Measurements from ENCODE around the gene FAM83F.
A peak's percentile ranks its signal among the peaks of the same experiment; 100 is the strongest.

The FAM83F gene

DNA sequence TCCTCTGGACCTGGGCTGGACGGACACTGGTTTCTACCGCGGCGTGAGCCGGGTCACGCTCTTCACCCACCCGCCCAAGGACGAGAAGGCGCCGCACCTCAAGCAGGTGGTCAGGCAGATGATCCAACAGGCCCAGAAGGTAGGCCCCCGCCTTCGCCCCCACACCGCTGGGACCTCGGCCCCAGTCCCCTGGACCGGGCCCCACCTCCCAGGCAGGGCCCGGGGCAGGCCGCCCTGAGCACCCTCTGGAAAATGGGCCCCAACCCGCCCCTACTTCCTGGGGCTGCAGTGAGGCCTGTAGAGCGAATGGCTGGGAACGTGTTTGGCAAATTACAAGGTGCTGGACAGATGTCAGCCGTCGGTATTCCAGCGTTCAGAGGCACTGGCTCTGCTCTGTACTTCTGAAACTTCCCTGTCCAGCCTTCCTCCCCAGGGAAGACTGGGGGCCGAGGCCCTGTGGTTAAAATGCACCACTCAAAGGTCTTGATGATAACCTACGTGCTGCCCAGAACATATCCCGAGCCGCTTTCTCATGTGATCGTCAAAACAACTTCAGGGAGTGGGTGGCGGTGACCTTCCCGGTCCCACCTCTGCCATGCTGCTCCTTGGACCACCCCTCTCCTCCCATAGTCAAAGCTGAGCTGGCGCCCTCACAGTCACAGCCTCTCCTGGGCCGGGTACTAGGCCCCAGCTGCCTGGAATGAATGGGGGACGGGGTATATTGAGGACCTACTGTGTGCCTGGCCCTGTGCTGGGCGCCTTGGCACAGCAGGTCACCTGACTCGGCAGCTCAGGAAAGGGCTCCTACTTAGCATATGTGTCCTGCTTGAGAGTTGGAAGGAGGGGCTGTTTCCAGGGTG is 869 bp downstream of the FAM83F start:
- DNase-seq = peak; percentile 6

DNA sequence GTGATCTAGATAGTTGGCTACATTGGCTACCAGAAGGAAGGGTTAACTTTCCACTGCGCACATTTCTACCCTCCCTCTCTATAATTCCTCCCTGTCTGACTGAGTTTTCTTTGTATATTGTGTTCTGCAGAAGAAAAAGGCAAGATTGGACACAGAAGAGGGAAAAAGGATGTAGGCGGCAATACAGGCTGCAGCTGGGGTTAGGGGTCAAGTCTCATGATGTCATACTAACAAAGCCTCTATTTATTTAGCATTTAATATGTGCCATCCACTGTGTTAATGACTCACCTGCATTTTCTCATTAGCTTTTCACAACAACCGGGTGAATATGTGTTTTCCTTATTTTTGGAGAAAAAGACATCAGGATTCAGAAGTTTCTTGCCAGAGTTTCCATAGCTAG is 2.0 kb downstream of the FAM83F start:
- no peak for DNase-seq

GRCh38 chr22:39997421-39997820 is 2.7 kb downstream of the FAM83F start:
- no peak for DNase-seq

- peak; percentile 48 for DNase-seq
Measured at GRCh38 chr22:39997939-39998726, 3.4 kb downstream of the FAM83F start.

DNA sequence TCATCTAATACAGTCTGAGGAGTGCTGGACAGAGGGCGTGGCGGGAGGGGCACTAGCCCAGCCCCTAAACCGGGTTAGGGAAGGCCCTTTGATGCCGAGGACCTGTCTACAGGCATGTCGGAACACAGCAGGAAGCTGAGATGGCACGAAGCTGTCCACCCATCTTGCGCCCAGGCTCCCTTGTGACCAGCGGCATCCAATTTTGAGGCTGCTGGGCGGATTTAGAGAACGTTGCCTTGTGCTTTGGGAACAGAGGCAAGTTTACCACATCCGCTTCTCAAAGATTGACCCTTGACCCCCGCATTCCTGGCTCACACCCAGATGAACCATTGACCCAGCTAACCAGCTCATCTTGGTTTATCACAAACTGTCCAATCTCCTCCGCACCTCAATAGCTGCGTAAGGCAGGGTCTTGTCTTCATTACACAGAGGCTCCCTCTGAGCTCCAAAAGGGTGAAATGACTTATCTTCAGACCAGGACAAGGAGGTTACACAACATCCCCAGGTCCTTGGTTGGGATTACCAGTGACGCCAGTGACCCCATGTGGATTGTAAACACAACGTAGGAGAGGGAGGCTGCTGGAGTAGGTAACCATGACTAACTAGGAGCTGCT is 4.5 kb downstream of the FAM83F start:
- no peak for DNase-seq

DNA sequence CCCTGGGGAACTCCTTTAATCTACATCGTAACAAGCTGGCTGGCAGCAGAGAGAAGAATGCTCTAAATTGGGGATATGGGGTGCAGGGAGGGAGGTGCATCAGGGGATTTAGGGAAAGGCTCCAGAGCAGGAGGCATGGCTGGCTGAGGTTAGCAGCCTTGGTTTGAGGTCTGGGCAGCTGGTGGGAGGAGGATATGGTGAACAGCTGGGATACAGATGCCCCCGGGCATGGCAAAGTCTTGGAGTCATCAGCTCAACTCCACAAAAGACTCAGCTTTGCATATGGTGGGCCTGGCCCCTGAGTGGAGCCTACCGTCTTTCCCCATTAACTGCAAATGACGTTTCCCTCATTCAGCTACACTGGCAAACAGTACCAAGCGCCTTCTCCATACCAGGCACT is 5.4 kb downstream of the FAM83F start:
- DNase-seq = peak; percentile 18

GRCh38 chr22:40001106-40001505 is 6.4 kb downstream of the FAM83F start:
- DNase-seq = no peak

DNA sequence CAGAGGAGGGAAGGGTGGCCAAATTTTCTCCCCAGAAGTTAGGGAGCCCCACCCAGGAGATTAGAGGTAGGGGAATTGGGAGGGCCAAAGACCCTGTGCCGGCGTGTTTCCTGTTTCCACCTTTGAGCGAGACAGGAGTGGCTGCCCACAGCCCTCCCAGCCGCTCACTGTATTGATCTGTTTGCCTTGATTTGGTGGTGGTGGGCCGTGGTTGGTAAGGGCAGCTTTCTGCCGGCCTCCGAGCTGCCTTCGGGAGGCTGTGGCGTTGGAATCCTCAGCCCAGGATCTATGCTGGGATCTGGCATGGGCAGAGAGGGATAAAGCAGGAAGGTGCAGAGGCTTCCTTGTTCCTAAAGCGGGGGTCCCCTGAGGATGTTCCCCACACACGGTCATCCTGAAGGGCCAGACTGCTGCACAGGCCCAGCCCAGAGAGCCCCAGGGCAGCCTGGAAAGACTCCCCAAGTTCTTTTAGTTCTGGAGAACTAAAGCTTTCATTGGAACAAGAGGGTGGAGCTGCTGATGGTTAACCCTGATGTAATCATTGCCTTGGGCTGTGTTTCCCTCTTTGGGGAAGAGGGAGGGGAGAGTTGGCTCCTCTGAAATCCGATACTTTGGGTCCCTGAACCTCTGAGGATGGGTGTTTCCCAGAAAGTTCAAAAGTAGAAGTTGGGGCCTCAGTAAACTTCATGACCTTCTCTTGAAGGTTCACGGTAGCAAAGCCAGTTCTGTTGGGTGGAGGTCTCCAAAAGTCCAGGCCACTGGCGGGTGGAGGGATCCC is 7.2 kb downstream of the FAM83F start:
- DNase-seq = no peak

DNA sequence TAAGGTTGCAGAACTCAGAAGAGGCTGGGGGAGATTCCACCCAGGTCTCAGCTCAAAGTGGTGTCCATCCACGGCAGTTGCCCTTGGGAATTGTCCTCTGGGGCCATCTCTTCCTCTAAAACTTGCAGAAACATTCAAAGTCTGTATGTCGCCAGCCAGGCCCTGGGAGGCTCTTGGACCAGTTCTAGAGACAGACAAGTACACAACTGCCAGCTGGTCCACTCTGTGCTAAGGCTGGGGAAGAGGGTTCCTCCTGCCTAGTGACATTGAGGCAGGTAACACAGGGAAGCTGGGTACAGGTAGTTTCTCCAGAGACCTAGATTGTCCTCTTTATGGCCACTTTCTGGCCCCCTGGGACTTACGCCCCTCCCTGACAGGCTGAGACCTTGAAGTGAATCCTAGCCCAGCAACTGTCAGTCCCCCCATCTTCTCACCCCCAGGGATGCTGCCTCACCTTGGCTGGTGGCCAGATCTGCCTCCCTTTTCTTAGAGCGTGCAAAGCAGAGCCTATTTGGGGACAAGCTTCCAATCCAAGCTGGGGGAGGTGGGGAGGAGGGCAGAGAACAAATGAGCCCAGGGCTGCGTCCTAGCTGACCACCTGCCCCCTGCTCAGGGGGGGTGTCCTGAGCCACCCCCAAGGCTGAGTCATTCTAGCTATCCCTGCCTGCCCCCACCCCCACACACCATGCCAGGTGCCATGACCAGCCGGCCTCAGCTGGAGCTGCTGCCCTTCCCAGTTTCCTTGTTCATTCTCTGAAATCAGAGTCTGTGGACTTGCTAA is 8.4 kb downstream of the FAM83F start:
- peak; percentile 46 for DNase-seq

DNA sequence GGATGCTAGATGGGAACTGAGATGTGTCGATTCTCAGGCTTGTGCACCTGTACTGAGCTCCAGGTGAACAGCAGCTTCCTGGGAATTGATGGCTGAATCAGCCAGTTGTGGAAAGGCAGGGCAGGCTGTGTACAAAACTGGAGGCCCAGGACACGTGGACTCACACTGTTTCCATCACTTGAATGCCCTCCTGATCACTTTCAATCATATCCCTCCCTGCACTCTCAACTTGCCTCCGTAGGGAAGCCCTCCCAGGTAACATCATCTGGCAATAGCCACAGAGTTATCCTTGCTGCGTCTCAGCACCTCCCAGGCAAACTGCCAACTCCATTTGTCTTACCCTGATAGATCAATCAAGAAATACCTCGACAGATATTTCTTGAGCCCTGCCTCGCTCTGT is 10.1 kb downstream of the FAM83F start:
- DNase-seq = peak; percentile 85

DNA sequence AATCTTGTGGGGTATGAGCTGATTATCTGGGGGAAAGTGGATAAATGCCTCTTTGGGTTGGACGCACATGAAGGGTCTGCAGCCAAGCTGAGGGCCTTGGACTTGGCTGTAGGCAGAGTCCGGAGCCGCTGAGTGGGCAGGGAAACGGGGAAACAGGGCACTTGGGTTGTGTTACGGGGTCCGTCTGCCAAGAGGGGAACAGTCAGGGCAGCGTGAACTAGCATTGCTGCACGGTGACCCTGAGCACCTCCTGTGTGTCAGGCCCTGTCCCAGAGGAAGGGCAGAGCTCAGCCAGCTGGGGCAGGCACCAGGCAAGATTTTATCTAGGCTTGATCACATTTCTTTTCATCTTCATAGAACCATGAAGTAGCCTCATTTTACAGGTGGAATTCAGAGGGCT is 11.9 kb downstream of the FAM83F start:
- peak; percentile 43 for DNase-seq

DNA sequence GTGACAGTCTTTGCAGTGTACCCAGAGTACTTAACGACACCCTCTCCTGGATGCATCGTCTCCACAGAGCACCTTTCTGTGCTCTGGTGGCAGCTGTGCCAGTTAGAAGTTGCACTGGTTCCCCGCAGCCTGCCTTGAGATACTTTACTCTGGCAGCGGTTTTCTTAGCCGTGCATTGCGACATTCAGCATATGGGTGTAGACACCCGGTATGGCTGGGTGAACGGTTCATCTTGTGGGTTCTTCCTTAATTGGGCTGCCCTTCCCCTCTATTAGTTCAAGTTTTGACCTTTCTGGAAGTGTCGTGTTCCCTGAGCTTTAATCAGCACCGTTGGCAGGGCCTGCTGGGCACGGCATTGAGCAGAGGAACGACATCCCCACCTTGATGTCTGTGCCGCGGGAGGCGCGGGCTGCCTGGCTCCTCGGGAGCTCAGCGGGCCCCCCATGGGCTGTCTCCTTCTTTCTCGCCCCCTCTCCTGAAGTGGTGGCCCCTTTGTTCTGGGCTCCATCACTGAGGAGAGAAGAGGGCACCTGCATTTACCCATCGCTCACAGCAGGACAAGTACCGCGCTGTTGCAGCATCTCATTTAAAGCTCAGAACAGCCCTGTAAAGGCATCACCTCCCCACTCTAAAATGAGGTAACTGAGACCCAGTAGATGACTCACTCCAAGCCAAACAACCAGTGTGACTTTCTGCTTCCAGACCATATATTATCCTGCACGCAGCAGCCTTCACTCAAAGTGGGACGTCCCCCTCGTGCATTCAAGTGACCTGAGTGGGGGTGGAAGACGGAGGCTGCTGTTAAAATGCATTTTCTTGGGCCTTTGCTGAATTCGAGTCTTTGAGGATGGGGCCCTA is 13.3 kb downstream of the FAM83F start:
- DNase-seq = peak; percentile 34

DNA sequence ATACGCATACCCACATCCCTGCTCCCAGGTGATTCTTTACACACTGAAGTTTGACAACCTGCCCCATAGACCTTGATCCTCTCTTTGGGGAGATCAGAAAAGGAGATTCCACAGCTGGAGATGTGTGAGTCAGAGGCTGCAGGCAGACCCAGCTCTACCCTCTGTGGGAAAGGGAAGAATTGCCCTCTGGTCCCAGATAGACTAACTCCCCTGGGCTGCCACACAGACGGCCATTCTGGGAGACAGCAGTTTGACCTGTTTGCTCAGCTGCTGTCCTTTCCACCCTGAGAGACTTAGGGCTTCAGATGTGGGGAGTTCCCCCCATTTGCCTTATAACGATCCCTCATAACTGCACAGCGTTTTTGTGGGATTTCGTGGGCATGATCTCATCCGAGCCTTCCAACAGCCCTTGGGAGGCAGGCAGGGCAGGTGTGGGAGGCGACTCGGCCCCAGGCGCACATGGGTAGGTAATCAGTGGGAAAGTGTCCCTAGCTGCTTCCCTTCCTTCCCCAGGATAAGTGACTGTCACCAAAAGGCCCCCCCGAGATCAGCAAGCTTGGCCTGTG is 14.1 kb downstream of the FAM83F start:
- no peak for DNase-seq

DNA sequence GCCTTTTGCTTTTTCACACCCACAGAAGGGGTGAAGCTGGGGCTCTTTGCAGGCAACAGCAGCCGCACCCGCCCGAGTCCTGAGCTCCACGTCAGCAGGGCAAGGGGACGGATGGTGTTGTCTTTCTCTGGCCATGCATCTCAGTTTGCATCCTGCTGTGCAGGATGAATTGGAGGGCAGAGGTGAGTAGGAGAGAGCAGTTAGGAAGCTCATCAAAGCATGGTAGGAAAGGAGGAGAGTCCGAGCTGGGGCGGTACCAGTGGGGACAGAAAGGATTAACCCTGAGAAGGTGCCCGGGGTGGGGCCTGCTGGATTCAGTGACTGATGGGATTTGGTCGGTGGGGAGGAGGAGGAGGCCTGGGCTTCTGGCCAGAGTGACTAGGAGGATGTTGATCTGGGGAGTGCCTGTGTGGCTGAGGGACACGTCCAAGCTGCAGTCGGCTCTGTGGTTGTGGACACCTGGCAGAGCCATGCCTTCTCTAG is 14.6 kb downstream of the FAM83F start:
- DNase-seq = peak; percentile 30

DNA sequence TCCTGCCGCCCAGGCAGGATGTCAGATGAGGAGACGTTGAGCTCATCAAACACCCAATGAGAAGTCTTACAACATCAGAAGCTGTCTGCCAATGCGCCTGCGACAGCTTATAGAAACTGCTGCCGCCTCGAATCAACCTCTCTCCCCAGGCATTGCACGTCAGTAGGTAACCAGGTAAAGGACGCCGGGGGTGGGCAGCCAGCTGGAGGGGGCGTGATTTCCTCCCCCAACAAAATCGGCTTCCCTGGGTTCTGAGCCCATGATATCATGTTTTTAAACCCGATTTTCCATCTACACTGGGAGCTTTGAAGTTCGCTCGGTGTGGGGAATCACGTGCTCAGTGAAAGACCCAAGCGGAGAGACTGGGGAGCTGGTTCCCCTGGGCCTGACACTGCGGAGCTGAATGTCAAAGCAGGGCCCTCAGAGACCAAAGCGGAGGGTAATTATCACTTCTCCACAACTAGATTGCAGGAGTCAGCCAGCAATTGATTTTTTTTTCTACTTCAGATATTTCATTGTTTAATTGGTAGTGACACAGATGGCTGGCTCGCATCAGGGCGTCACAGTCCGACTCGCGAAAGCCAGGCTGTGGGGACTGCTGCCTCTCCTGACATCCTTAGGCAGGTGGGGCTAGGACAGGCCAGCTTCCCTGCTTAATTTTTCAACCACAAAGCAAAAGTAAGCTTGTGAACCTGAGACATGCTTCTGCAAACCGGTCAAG is 15.4 kb downstream of the FAM83F start:
- DNase-seq = peak; percentile 96

GRCh38 chr22:40010746-40011145 is 16.0 kb downstream of the FAM83F start:
- DNase-seq = peak; percentile 54

DNA sequence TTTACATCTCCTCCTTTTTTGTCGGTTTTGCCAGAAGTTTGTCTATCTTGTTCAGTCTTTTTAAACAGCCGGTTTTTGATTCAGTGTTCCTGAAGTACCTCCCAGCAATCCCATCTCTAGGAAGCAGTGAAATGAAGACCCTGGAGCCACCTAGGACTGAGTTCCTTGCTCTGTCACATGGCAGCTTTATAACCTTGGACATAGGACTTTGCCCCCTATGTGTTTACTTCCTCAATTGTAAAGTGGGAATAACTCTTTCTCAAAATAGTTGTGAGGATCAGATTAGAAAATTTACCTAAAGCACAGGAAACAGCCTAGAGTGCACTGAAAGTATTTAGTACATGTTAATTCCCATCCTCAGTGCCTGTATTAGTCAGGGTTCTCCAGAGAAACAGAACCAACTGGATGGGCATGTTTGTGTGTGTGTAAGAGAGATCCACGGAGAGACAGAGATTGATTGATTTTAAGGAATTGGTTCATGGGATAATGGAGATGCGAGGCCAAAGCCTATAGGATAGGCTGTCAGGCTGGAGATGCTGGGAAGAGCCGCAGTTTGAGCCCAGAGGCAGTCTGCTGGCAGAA is 20.0 kb downstream of the FAM83F start:
- DNase-seq = no peak

- no peak for DNase-seq
Measured at GRCh38 chr22:40015358-40015976, 20.7 kb downstream of the FAM83F start.

DNA sequence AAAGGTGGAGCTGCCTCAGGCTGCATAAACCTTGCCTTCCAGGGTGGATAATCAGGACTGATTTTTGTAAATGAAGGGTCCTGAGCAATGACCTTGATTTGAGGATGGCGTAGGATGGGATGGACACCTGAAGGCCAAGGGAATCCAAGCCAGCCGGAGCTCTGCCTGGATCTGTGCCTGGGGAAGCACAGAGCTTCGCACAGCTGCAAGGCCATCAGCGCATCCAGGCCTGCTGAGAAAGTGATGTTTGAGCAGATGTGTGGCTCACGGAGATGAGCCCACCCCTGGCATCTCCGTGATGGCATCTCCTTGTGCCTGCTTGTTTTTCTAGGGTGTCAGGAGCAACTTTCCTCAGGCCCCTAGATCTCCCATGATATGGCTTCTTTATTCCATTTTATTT is 23.3 kb downstream of the FAM83F start:
- no peak for DNase-seq
